ENCODE data around the gene ACSF3.

DNA sequence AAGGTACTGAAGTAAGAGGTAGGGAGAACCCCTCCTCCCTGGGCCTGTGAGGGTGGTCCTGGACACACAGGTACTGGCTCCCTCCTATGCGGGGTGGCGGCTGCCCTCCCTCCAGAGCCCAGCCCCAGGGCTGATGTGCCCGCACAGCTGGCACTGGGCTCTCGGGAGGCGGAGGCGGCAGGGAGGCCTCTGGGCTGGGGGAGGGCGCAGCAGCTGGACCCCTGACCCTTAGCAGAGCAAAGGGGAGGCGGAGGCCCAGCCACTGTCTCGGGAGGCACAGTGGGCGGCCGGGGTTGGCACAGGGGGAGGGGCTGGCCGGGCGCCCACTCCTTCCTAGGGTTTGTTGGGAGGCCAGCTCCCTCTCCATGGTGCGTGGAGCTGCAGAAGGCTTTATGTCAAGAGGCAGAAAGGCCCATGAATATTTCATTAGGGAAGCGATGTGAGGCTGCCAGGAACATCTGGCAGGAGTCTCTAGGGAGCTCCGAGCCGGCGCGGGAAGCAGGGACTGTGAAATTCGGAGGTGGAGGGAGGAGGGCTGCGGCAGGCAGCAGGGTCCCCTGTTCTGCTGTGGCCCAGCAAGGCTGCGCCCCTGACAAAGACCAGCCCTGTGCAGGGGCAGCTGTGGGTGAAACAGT, 44.1 kb upstream of the ACSF3 start:
- TF ChIP-seq, protein P1, sequence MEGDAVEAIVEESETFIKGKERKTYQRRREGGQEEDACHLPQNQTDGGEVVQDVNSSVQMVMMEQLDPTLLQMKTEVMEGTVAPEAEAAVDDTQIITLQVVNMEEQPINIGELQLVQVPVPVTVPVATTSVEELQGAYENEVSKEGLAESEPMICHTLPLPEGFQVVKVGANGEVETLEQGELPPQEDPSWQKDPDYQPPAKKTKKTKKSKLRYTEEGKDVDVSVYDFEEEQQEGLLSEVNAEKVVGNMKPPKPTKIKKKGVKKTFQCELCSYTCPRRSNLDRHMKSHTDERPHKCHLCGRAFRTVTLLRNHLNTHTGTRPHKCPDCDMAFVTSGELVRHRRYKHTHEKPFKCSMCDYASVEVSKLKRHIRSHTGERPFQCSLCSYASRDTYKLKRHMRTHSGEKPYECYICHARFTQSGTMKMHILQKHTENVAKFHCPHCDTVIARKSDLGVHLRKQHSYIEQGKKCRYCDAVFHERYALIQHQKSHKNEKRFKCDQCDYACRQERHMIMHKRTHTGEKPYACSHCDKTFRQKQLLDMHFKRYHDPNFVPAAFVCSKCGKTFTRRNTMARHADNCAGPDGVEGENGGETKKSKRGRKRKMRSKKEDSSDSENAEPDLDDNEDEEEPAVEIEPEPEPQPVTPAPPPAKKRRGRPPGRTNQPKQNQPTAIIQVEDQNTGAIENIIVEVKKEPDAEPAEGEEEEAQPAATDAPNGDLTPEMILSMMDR (IDR thresholded peaks at IDR 0.05; ENCODE audit: low read length), result no peak
- TF ChIP-seq EZH2 (IDR thresholded peaks at IDR 0.05; ENCODE audit: borderline replicate concordance, low read length), result no peak

Measured in OCI-LY1 (cell line).